ENCODE measurements around the gene EMILIN2. TPM values are rescaled to one million over a fixed set of nuclear protein-coding genes. Genes with fewer than 3 reads are reported as not detected.

Gene EMILIN2
- total and polyA plus RNA-seq, 2 of the 8 experiments (the other 6 are each of a cell fraction or from before 2014, with no cell fraction given), result 6.0 to 7.5 TPM

GRCh38 chr18:2898186-2898640 lies 51.4 kb downstream of the EMILIN2 start (continued):
- no peak for TF ChIP-seq NANOG (IDR thresholded peaks at IDR 0.05; ENCODE audit: insufficient read depth, low read depth, low read length, poor library complexity, severe bottlenecking)
- no peak for TF ChIP-seq RXRA (IDR thresholded peaks at IDR 0.05; ENCODE audit: insufficient read depth, low read depth, low read length)
- no peak for TF ChIP-seq TEAD4 (IDR thresholded peaks at IDR 0.05; ENCODE audit: low read depth, low read length)
